ENCODE measurements around the gene TCAF1. TPM values are rescaled to one million over a fixed set of nuclear protein-coding genes. Genes with fewer than 3 reads are reported as not detected.
"Not testable (repeated sequence)": the region's sequence is repeated elsewhere in the genome, so short reads cannot be mapped to it uniquely, and the experiment has no call there.

The TCAF1 gene
- total and polyA plus RNA-seq, 2 donors (not counting 3 experiments of a cell fraction or from before 2014, with no cell fraction given), result 29.0 to 48.3 TPM

DNA sequence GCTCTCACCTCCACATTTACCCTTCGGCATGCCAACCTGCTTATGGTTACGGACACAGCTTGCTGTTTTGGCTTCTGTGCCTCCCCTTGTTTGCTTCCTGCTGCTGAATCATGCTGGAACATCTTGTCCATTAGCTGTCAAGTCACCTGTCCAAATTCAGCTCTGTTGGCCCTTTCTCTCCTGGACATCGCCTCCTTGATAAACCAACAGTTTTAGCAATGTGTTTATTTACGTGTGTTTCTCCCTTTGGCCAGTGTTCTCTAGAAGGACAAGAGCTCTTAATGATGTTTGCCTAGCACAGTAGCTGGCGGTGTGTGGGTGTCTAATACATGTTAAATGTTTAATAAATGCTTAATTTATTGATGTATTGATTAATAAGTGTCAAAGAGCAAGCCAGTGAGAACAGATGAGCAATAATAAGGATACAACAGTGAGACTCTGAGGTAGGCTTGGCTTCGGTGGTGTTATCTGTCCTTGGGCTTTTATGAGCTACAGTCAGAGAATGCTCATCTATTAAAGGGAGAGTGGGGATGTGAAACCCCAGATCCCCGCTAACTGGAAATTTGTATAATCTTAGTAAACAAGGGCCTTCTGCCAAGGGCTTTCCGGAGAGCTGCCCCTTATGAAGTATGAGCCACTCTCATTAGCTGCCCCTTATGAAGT lies 85.4 kb downstream of the TCAF1 start:
- H3K36me3 ChIP-seq (ENCODE audit: control insufficient read depth in 2 of 2, extremely low read depth in 1 of 2, insufficient read depth in 2 of 2, low read length in 2 of 2); H4K20me1 ChIP-seq (replicated peaks; ENCODE audit: control insufficient read depth, extremely low read depth, insufficient read depth, low read length); intact Hi-C loops (cut with micrococcal nuclease); H3K4me1 ChIP-seq (ENCODE audit: control insufficient read depth, extremely low read depth, insufficient read depth, low read length); FAIRE-seq; H3K9me3 ChIP-seq (replicated peaks; ENCODE audit: control insufficient read depth, insufficient read depth, low read length); H3K4me2 ChIP-seq (ENCODE audit: insufficient read depth, low read length); H3K27me3 ChIP-seq (ENCODE audit: control insufficient read depth in 2 of 2, insufficient read depth in 2 of 2, low read length in 2 of 2); CTCF ChIA-PET; H3K9ac ChIP-seq (replicated peaks; ENCODE audit: extremely low read depth, insufficient read depth, low read length); H3K4me3 ChIP-seq (replicated peaks in 1 of 3; ENCODE audit: insufficient read depth in 1 of 3, low read depth in 1 of 3, low read length in 3 of 3); H3K79me2 ChIP-seq (ENCODE audit: control insufficient read depth, insufficient read depth, low read length); dilution Hi-C loops (cut with MboI; ENCODE audit: extremely low pct_ligation_motif_present, low sequenced_read_pairs); H2AFZ ChIP-seq (ENCODE audit: low read depth, low read length); H3K27ac ChIP-seq (ENCODE audit: insufficient read depth, low read depth, low read length); DNase-seq (ENCODE audit: low read depth, low spot score); BruUV-seq (replicated peaks); H3K9me1 ChIP-seq (replicated peaks; ENCODE audit: control insufficient read depth, extremely low read depth, insufficient read depth, low read length); POLR2A ChIA-PET: not testable (repeated sequence)

DNA sequence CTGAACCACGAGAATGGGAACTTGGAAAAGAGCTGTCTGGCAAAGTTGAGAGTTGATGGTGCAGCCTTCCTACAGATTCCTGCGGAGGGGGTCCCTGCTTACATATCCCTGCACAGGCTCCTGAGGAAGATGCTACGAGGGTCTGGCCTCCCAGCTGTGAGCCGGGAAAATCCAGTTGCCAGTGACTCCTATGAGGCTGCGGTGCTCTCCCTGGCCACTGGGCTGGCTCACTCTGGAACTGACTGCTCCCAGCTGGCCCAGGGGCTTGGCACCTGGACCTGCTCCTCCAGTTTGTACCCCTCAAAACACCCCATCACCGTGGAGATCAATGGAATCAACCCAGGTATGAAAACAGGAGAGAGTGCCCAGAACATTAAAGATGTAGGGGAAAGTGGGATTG lies 91.3 kb downstream of the TCAF1 start:
- dilution Hi-C loops (cut with MboI; ENCODE audit: extremely low pct_ligation_motif_present, low sequenced_read_pairs), result not testable (repeated sequence)

DNA sequence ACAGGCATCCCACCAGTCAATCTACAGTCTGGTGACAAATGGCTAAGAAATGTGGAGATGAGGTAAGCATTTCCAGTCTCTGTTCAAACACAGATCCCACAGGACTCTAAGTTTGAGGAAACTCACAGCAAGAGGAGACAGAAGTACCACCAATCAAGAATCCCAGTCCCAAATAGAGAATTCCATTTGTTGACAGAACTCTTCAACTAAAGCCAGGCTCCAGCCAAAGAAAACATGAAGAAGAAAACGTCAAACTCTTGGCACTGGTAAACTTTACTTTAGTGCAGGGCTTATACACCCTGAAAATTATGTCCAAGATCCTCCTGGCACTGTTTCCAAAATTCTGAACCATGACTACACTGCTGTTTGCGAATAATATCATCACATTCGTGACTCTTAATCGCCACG lies 95.3 kb downstream of the TCAF1 start:
- BruUV-seq (replicated peaks); H3K4me2 ChIP-seq (ENCODE audit: insufficient read depth, low read length); H3K4me3 ChIP-seq (replicated peaks in 1 of 3; ENCODE audit: insufficient read depth in 1 of 3, low read depth in 1 of 3, low read length in 3 of 3); H3K27ac ChIP-seq (ENCODE audit: insufficient read depth, low read depth, low read length); H3K27me3 ChIP-seq (ENCODE audit: control insufficient read depth in 2 of 2, insufficient read depth in 2 of 2, low read length in 2 of 2); H3K9me1 ChIP-seq (replicated peaks; ENCODE audit: control insufficient read depth, extremely low read depth, insufficient read depth, low read length); intact Hi-C loops (cut with micrococcal nuclease); H3K9me3 ChIP-seq (replicated peaks; ENCODE audit: control insufficient read depth, insufficient read depth, low read length); H4K20me1 ChIP-seq (replicated peaks; ENCODE audit: control insufficient read depth, extremely low read depth, insufficient read depth, low read length); H2AFZ ChIP-seq (ENCODE audit: low read depth, low read length); H3K79me2 ChIP-seq (ENCODE audit: control insufficient read depth, insufficient read depth, low read length); dilution Hi-C loops (cut with MboI; ENCODE audit: extremely low pct_ligation_motif_present, low sequenced_read_pairs); H3K4me1 ChIP-seq (ENCODE audit: control insufficient read depth, extremely low read depth, insufficient read depth, low read length); H3K9ac ChIP-seq (replicated peaks; ENCODE audit: extremely low read depth, insufficient read depth, low read length); POLR2A ChIA-PET; DNase-seq (ENCODE audit: low read depth, low spot score); H3K36me3 ChIP-seq (ENCODE audit: control insufficient read depth in 2 of 2, extremely low read depth in 1 of 2, insufficient read depth in 2 of 2, low read length in 2 of 2); CTCF ChIA-PET: not testable (repeated sequence)
- peak; percentile 93 for FAIRE-seq

More for the DNA sequence above, 91.3 kb downstream of the TCAF1 start:
- FAIRE-seq; H3K9me3 ChIP-seq (replicated peaks; ENCODE audit: control insufficient read depth, insufficient read depth, low read length); H3K27me3 ChIP-seq (ENCODE audit: control insufficient read depth in 2 of 2, insufficient read depth in 2 of 2, low read length in 2 of 2); H3K9me1 ChIP-seq (replicated peaks; ENCODE audit: control insufficient read depth, extremely low read depth, insufficient read depth, low read length); H3K79me2 ChIP-seq (ENCODE audit: control insufficient read depth, insufficient read depth, low read length); BruUV-seq (replicated peaks); H3K4me2 ChIP-seq (ENCODE audit: insufficient read depth, low read length); intact Hi-C loops (cut with micrococcal nuclease); CTCF ChIA-PET; H3K4me1 ChIP-seq (ENCODE audit: control insufficient read depth, extremely low read depth, insufficient read depth, low read length); DNase-seq (ENCODE audit: low read depth, low spot score); H3K4me3 ChIP-seq (replicated peaks in 1 of 3; ENCODE audit: insufficient read depth in 1 of 3, low read depth in 1 of 3, low read length in 3 of 3); POLR2A ChIA-PET; H3K9ac ChIP-seq (replicated peaks; ENCODE audit: extremely low read depth, insufficient read depth, low read length); H4K20me1 ChIP-seq (replicated peaks; ENCODE audit: control insufficient read depth, extremely low read depth, insufficient read depth, low read length); H3K36me3 ChIP-seq (ENCODE audit: control insufficient read depth in 2 of 2, extremely low read depth in 1 of 2, insufficient read depth in 2 of 2, low read length in 2 of 2); H2AFZ ChIP-seq (ENCODE audit: low read depth, low read length); H3K27ac ChIP-seq (ENCODE audit: insufficient read depth, low read depth, low read length): not testable (repeated sequence)

Other genes with a start within 250 kb of the TCAF1 start
- 0.40 TPM in 1 of 2 replicates, not detected in the other for gene CTAGE6, start 144.5 kb downstream of the TCAF1 start, total RNA-seq
- not detected in 2 replicates for gene CTAGE6, start 144.5 kb downstream of the TCAF1 start, polyA plus RNA-seq
- gene OR2F2, start 33.1 kb upstream of the TCAF1 start, total RNA-seq, result not detected in 2 replicates
- gene OR2F2, start 33.1 kb upstream of the TCAF1 start, polyA plus RNA-seq, result not detected in 2 replicates
- not detected in 2 replicates for gene OR2F1, start 52.7 kb upstream of the TCAF1 start, total RNA-seq
- not detected in 2 replicates for gene OR2F1, start 52.7 kb upstream of the TCAF1 start, polyA plus RNA-seq
- gene OR6B1, start 98.1 kb upstream of the TCAF1 start, total RNA-seq, result not detected in 2 replicates
- not detected in 2 replicates for gene OR6B1, start 98.1 kb upstream of the TCAF1 start, polyA plus RNA-seq
- not detected in 2 replicates for gene OR2A5, start 146.8 kb upstream of the TCAF1 start, total RNA-seq
- not detected in 2 replicates for gene OR2A5, start 146.8 kb upstream of the TCAF1 start, polyA plus RNA-seq
- not detected in 2 replicates for gene OR2A25, start 167.6 kb upstream of the TCAF1 start, total RNA-seq
- not detected in 2 replicates for gene OR2A25, start 167.6 kb upstream of the TCAF1 start, polyA plus RNA-seq
- not detected in 2 replicates for gene OR2A12, start 184.1 kb upstream of the TCAF1 start, total RNA-seq
- not detected in 2 replicates for gene OR2A12, start 184.1 kb upstream of the TCAF1 start, polyA plus RNA-seq
- not detected in 2 replicates for gene OR2A2, start 207.4 kb upstream of the TCAF1 start, total RNA-seq
- not detected in 2 replicates for gene OR2A2, start 207.4 kb upstream of the TCAF1 start, polyA plus RNA-seq
- not detected in 2 replicates for gene OR2A14, start 221.0 kb upstream of the TCAF1 start, total RNA-seq
- not detected in 2 replicates for gene OR2A14, start 221.0 kb upstream of the TCAF1 start, polyA plus RNA-seq